Karpas-422 (cell line): ENCODE measurements around the gene NDUFAF5. TPM values are rescaled to one million over a fixed set of nuclear protein-coding genes. Genes with fewer than 3 reads are reported as not detected.

ENCODE experiments used
- DNase-seq: peaks from one replicate; pipeline ENCODE4 v3.0.0-alpha.2; 2015
- H2AFZ ChIP-seq: fragments of 200-600 bp; sonication (generic); 2 replicates; pipeline ENCODE4 v1.6.1; 2014; ENCODE audit warnings: antibody characterized with exemption, low read length, mixed read lengths
- H3K27ac ChIP-seq: fragments of 200-600 bp; sonication (generic); 2 replicates; pipeline ENCODE4 v1.5.1; 2014; ENCODE audit warnings: mild to moderate bottlenecking, low read length, moderate library complexity
- H3K27me3 ChIP-seq: fragments of 200-600 bp; sonication (generic); 2 replicates; pipeline ENCODE4 v1.6.1; 2014; ENCODE audit warnings: low read length, mixed read lengths
- H3K36me3 ChIP-seq: fragments of 200-600 bp; sonication (generic); 2 replicates; pipeline ENCODE4 v1.6.1; 2014; ENCODE audit warnings: low read length, mixed read lengths; ENCODE audit not compliant: insufficient read depth
- H3K4me1 ChIP-seq: fragments of 200-600 bp; sonication (generic); 2 replicates; pipeline ENCODE4 v1.6.1; 2014; ENCODE audit warnings: mild to moderate bottlenecking, low read length, mixed read lengths
- H3K4me2 ChIP-seq: fragments of 200-600 bp; sonication (generic); 2 replicates; pipeline ENCODE4 v1.6.1; 2014; ENCODE audit warnings: low read length, low read depth, mild to moderate bottlenecking; ENCODE audit not compliant: poor library complexity, severe bottlenecking
- H3K4me3 ChIP-seq: fragments of 200-600 bp; sonication (generic); 2 replicates; pipeline ENCODE4 v1.5.1; 2014; ENCODE audit warnings: mild to moderate bottlenecking, antibody characterized with exemption, low read length, mixed read lengths
- H3K79me2 ChIP-seq: fragments of 200-600 bp; sonication (generic); 2 replicates; pipeline ENCODE4 v1.6.1; 2014; ENCODE audit warnings: mild to moderate bottlenecking, low read length, mixed read lengths
- H3K9ac ChIP-seq: fragments of 200-600 bp; sonication (generic); 2 replicates; pipeline ENCODE4 v1.6.0; 2014; ENCODE audit warnings: low read length
- H3K9me2 ChIP-seq: fragments of 200-600 bp; sonication (generic), shearing (Covaris generic); replicated peaks from 2 replicates; pipeline ENCODE4 v1.6.0; 2014; ENCODE audit warnings: mild to moderate bottlenecking, low read length, moderate library complexity; ENCODE audit not compliant: insufficient read depth
- H3K9me3 ChIP-seq: fragments of 300-700, 200-600 bp; sonication (generic); 2 replicates; pipeline ENCODE4 v1.6.1; 2014; ENCODE audit warnings: low read length, mixed read lengths
- H4K20me1 ChIP-seq: fragments of 200-600 bp; sonication (generic); 2 replicates; pipeline ENCODE4 v1.6.1; 2014; ENCODE audit warnings: mild to moderate bottlenecking, antibody characterized with exemption, low read length, low read depth; ENCODE audit not compliant: insufficient read depth
- total RNA-seq: library from RNA; depleted of rRNA; stranded (reverse); fragments of >200 nt; shearing (Covaris generic); gene quantifications from 2 replicates; pipeline ENCODE4 v1.2.3, GENCODE V29; 2014; ENCODE audit warnings: low replicate concordance

Gene NDUFAF5
- total RNA-seq, 1 experiment from 2014 or later, result 18.9 TPM

GRCh38 chr20:13817342-13817741 lies 32.5 kb downstream of the NDUFAF5 start:
- H3K79me2 ChIP-seq, result no peaks in the 10 kb centered on the region
- H4K20me1 ChIP-seq, result no peaks in the 10 kb centered on the region
- H3K36me3 ChIP-seq, result peaks cover 44% of the 10 kb centered on the region; the same call in 1 of the 2 replicates
- H3K27ac ChIP-seq, result no peak overlapping the region
- H3K9ac ChIP-seq, result no peak overlapping the region
- H3K9me3 ChIP-seq, result no peaks in the 10 kb centered on the region
- H3K9me2 ChIP-seq, result no peaks in the 10 kb centered on the region
- H3K27me3 ChIP-seq, result no peaks in the 10 kb centered on the region
- H3K4me3 ChIP-seq, result no peak overlapping the region
- no peaks in the 10 kb centered on the region for H3K4me1 ChIP-seq
- H3K4me2 ChIP-seq, result no peak overlapping the region
- H2AFZ ChIP-seq, result no peak overlapping the region
- no peak for DNase-seq

GRCh38 chr20:13819885-13820645 lies 35.2 kb downstream of the NDUFAF5 start:
- H3K27ac ChIP-seq, result no peak overlapping the region
- peaks cover 25% of the 10 kb centered on the region; the same call in 1 of the 2 replicates for H3K36me3 ChIP-seq
- H3K4me1 ChIP-seq, result peaks cover 4% of the 10 kb centered on the region; the same call in 1 of the 2 replicates
- H2AFZ ChIP-seq, result no peak overlapping the region
- H3K4me2 ChIP-seq, result no peak overlapping the region
- H3K9me2 ChIP-seq, result no peaks in the 10 kb centered on the region
- H3K9ac ChIP-seq, result no peak overlapping the region
- peak; percentile 86 for DNase-seq
- no peaks in the 10 kb centered on the region for H3K27me3 ChIP-seq
- H4K20me1 ChIP-seq, result no peaks in the 10 kb centered on the region
- no peak overlapping the region for H3K4me3 ChIP-seq
- no peaks in the 10 kb centered on the region for H3K9me3 ChIP-seq
- H3K79me2 ChIP-seq, result no peaks in the 10 kb centered on the region

GRCh38 chr20:13821876-13822275 lies 37.0 kb downstream of the NDUFAF5 start:
- no peak for DNase-seq
- Histone ChIP-seq H3K4me1 (peaks cover 4% of the 10 kb centered on the region; the same call in 1 of the 2 replicates), H3K9me3 (no peaks in the 10 kb centered on the region)

GRCh38 chr20:13822459-13822858 lies 37.6 kb downstream of the NDUFAF5 start:
- no peaks in the 10 kb centered on the region for H3K79me2 ChIP-seq
- H3K27ac ChIP-seq, result no peak overlapping the region
- H3K36me3 ChIP-seq, result peaks cover 10% of the 10 kb centered on the region; the same call in 1 of the 2 replicates
- H4K20me1 ChIP-seq, result no peaks in the 10 kb centered on the region
- no peak overlapping the region for H3K4me2 ChIP-seq
- peaks cover 4% of the 10 kb centered on the region; the same call in 1 of the 2 replicates for H3K4me1 ChIP-seq
- H3K9me2 ChIP-seq, result no peaks in the 10 kb centered on the region
- no peak overlapping the region for H2AFZ ChIP-seq
- no peak overlapping the region for H3K4me3 ChIP-seq
- H3K9me3 ChIP-seq, result no peaks in the 10 kb centered on the region
- H3K9ac ChIP-seq, result no peak overlapping the region
- H3K27me3 ChIP-seq, result no peaks in the 10 kb centered on the region
- no peak for DNase-seq

More at GRCh38 chr20:13821876-13822275, 37.0 kb downstream of the NDUFAF5 start:
- Histone ChIP-seq H3K4me3 (no peak overlapping the region), H3K27me3 (no peaks in the 10 kb centered on the region), H3K27ac (no peak overlapping the region), H3K4me2 (no peak overlapping the region), H3K9me2 (no peaks in the 10 kb centered on the region), H3K79me2 (no peaks in the 10 kb centered on the region), H2AFZ (no peak overlapping the region), H3K9ac (no peak overlapping the region), H4K20me1 (no peaks in the 10 kb centered on the region), H3K36me3 (peaks cover 11% of the 10 kb centered on the region; the same call in 1 of the 2 replicates)

- no peak overlapping the region for H3K4me3 ChIP-seq
- H2AFZ ChIP-seq, result no peak overlapping the region
- no peak overlapping the region for H3K27ac ChIP-seq
- peaks cover 4% of the 10 kb centered on the region; the same call in 1 of the 2 replicates for H3K4me1 ChIP-seq
- no peak overlapping the region for H3K9ac ChIP-seq
- H3K27me3 ChIP-seq, result no peaks in the 10 kb centered on the region
- peaks cover 4% of the 10 kb centered on the region; the same call in 1 of the 2 replicates for H3K36me3 ChIP-seq
- H3K9me3 ChIP-seq, result no peaks in the 10 kb centered on the region
- no peaks in the 10 kb centered on the region for H3K79me2 ChIP-seq
- no peak overlapping the region for H3K4me2 ChIP-seq
- DNase-seq, result no peak
- H3K9me2 ChIP-seq, result no peaks in the 10 kb centered on the region
- no peaks in the 10 kb centered on the region for H4K20me1 ChIP-seq
Observed at GRCh38 chr20:13824459-13824858, 39.6 kb downstream of the NDUFAF5 start.

GRCh38 chr20:13825465-13825864 lies 40.6 kb downstream of the NDUFAF5 start:
- H3K9me3 ChIP-seq, result no peaks in the 10 kb centered on the region
- H3K9me2 ChIP-seq, result no peaks in the 10 kb centered on the region
- H3K9ac ChIP-seq, result no peak overlapping the region
- no peak for DNase-seq
- H4K20me1 ChIP-seq, result no peaks in the 10 kb centered on the region
- H2AFZ ChIP-seq, result no peak overlapping the region
- peaks cover 4% of the 10 kb centered on the region; the same call in 1 of the 2 replicates for H3K4me1 ChIP-seq
- no peak overlapping the region for H3K4me3 ChIP-seq
- no peaks in the 10 kb centered on the region for H3K27me3 ChIP-seq
- H3K27ac ChIP-seq, result no peak overlapping the region
- H3K4me2 ChIP-seq, result no peak overlapping the region
- peaks cover 4% of the 10 kb centered on the region; the same call in 1 of the 2 replicates for H3K36me3 ChIP-seq
- H3K79me2 ChIP-seq, result no peaks in the 10 kb centered on the region

- H3K79me2 ChIP-seq, result no peaks in the 10 kb centered on the region
- H3K9me3 ChIP-seq, result peaks cover 3% of the 10 kb centered on the region; the same call in 1 of the 2 replicates
- H3K27ac ChIP-seq, result no peak overlapping the region
- H3K4me3 ChIP-seq, result no peak overlapping the region
- no peaks in the 10 kb centered on the region; the same call in 1 of the 2 replicates for H3K27me3 ChIP-seq
- no peak overlapping the region for H2AFZ ChIP-seq
- H3K4me2 ChIP-seq, result no peak overlapping the region
- no peak for DNase-seq
- H3K9ac ChIP-seq, result no peak overlapping the region
- H4K20me1 ChIP-seq, result no peaks in the 10 kb centered on the region
- no peaks in the 10 kb centered on the region for H3K36me3 ChIP-seq
- no peaks in the 10 kb centered on the region for H3K4me1 ChIP-seq
- no peaks in the 10 kb centered on the region for H3K9me2 ChIP-seq
Observed at GRCh38 chr20:13831476-13831875, 46.6 kb downstream of the NDUFAF5 start.

GRCh38 chr20:13838664-13839063 lies 53.8 kb downstream of the NDUFAF5 start:
- H3K4me3 ChIP-seq, result no peak overlapping the region
- no peak overlapping the region for H3K4me2 ChIP-seq
- no peaks in the 10 kb centered on the region for H3K9me3 ChIP-seq
- H3K4me1 ChIP-seq, result no peaks in the 10 kb centered on the region
- H2AFZ ChIP-seq, result no peak overlapping the region
- no peaks in the 10 kb centered on the region for H3K79me2 ChIP-seq
- no peaks in the 10 kb centered on the region for H3K36me3 ChIP-seq
- DNase-seq, result no peak
- no peak overlapping the region for H3K27ac ChIP-seq
- no peak overlapping the region for H3K9ac ChIP-seq
- no peaks in the 10 kb centered on the region for H3K9me2 ChIP-seq
- no peaks in the 10 kb centered on the region for H3K27me3 ChIP-seq
- H4K20me1 ChIP-seq, result no peaks in the 10 kb centered on the region
